GM12801 (cell line): ENCODE results near the gene BCL11B.

ENCODE experiments used
- TF ChIP-seq, protein P1 (sequence below): IDR thresholded peaks from one replicate; pipeline ENCODE4 v1.5.1; 2011; ENCODE audit warnings: control low read depth; ENCODE audit not compliant: insufficient read length; ENCODE audit errors: extremely low read depth

Gene BCL11B

DNA sequence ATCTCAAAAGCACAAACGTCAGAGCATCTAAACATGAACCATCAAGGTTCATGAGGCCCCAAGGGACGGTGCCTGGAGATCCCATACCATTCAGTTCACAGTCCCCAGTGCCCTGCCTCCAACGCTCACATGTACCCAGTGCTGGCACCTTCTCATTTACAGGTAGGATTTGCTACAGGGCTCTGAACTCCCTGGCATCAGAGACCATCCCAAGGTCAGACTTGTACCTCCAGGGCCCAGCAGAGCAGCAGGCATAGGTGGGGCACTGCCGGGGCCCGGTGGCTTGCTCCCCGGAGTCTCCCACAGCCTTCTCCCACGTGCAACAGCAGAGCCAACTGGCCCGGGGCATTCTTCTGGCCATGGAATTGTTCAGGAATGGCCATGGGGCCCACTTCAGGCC, 114.8 kb downstream of the BCL11B start:
- TF ChIP-seq, protein P1, sequence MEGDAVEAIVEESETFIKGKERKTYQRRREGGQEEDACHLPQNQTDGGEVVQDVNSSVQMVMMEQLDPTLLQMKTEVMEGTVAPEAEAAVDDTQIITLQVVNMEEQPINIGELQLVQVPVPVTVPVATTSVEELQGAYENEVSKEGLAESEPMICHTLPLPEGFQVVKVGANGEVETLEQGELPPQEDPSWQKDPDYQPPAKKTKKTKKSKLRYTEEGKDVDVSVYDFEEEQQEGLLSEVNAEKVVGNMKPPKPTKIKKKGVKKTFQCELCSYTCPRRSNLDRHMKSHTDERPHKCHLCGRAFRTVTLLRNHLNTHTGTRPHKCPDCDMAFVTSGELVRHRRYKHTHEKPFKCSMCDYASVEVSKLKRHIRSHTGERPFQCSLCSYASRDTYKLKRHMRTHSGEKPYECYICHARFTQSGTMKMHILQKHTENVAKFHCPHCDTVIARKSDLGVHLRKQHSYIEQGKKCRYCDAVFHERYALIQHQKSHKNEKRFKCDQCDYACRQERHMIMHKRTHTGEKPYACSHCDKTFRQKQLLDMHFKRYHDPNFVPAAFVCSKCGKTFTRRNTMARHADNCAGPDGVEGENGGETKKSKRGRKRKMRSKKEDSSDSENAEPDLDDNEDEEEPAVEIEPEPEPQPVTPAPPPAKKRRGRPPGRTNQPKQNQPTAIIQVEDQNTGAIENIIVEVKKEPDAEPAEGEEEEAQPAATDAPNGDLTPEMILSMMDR, result no peak

GRCh38 chr14:99156814-99157213, 115.2 kb downstream of the BCL11B start:
- TF ChIP-seq, protein P1, result no peak

- TF ChIP-seq, protein P1, result no peak
These were observed 115.9 kb downstream of the BCL11B start for GRCh38 chr14:99156090-99156425.

- TF ChIP-seq, protein P1, result no peak
These were observed 116.6 kb downstream of the BCL11B start for GRCh38 chr14:99155173-99156089.

- TF ChIP-seq, protein P1, result no peak
These were observed 121.8 kb downstream of the BCL11B start for GRCh38 chr14:99150236-99150635.

- TF ChIP-seq, protein P1, result no peak
These were observed 123.0 kb downstream of the BCL11B start for GRCh38 chr14:99148861-99149610.

- TF ChIP-seq, protein P1, result no peak
These were observed 123.9 kb downstream of the BCL11B start for GRCh38 chr14:99148131-99148530.
